HEK293 (cell line): ENCODE data around the gene F10.

Experiments
- CTCF ChIA-PET: fragments of 350-600 bp; formaldehyde crosslinking; extraction: SDS; loops from one replicate; lab custom pipeline; 2021; ENCODE audit warnings: antibody characterized with exemption; lab: Yijun Ruan, JAX
- POLR2A ChIA-PET: fragments of 300-600 bp; formaldehyde crosslinking; extraction: SDS; loops from one replicate; lab custom pipeline; 2020; ENCODE audit warnings: antibody characterized with exemption, inconsistent platforms; lab: Yijun Ruan, JAX
- H3K27ac ChIP-seq: fragments of 200-500 bp; sonication (Bioruptor generic); 2 replicates; pipeline ENCODE4 v1.5.1; 2014; ENCODE audit warnings: low read depth, low read length, control low read depth, inconsistent platforms; ENCODE audit errors: extremely low read depth
- H3K36me3 ChIP-seq, 2 experiments: fragments of 200-500 bp in 1 of 2; sonication (Bioruptor generic) in 1 of 2; 1 replicate in 1 of 2; 2 replicates in 1 of 2; pipeline ENCODE4 v1.5.1; 2014 to 2017; ENCODE audit warnings: inconsistent platforms in 2 of 2, low read length in 2 of 2; ENCODE audit not compliant: control insufficient read depth in 2 of 2, insufficient read depth in 1 of 2
- H3K4me1 ChIP-seq: fragments of 200-500 bp; sonication (Bioruptor generic); 2 replicates; pipeline ENCODE4 v1.5.1; 2014; ENCODE audit warnings: mild to moderate bottlenecking, low read length, inconsistent platforms; ENCODE audit not compliant: control insufficient read depth, insufficient read depth
- H3K4me3 ChIP-seq: 2 replicates; pipeline ENCODE4 v1.5.1; 2011; ENCODE audit warnings: low read depth, mild to moderate bottlenecking, control low read depth, low read length, moderate library complexity
- H3K9me3 ChIP-seq: fragments of 200-500 bp; sonication (Bioruptor generic); 2 replicates; pipeline ENCODE4 v1.5.1; 2014; ENCODE audit warnings: low read depth, low read length, inconsistent platforms; ENCODE audit not compliant: control insufficient read depth, insufficient read depth
- HOXD13 ChIP-seq: sonication (generic); formaldehyde crosslinking; IDR thresholded peaks from 2 replicates; pipeline ENCODE4 v1.8.0; 2022; ENCODE audit warnings: missing genetic modification reagents, borderline replicate concordance
- REPIN1 ChIP-seq: fragments of 450-650 bp; formaldehyde crosslinking; IDR thresholded peaks from 2 replicates; pipeline ENCODE4 v1.5.1; 2017; ENCODE audit warnings: missing biosample characterization, missing genetic modification characterization, low read depth
- ZFP3 ChIP-seq: fragments of 450-650 bp; formaldehyde crosslinking; IDR thresholded peaks from 2 replicates; pipeline ENCODE4 v1.5.1; 2016; ENCODE audit warnings: low read depth, missing biosample characterization, missing genetic modification characterization
- ZNF132 ChIP-seq: fragments of 450-650 bp; formaldehyde crosslinking; IDR thresholded peaks from 2 replicates; pipeline ENCODE4 v1.5.1; 2017; ENCODE audit warnings: missing biosample characterization, missing genetic modification characterization, borderline replicate concordance
- ZNF18 ChIP-seq: fragments of 450-650 bp; formaldehyde crosslinking; IDR thresholded peaks from 2 replicates; pipeline ENCODE4 v1.5.1; 2016; ENCODE audit warnings: missing biosample characterization, missing genetic modification characterization
- ZNF19 ChIP-seq: fragments of 450-650 bp; formaldehyde crosslinking; IDR thresholded peaks from 2 replicates; pipeline ENCODE4; 2016; ENCODE audit warnings: missing biosample characterization, missing genetic modification characterization, low read depth
- ZNF266 ChIP-seq: fragments of 450-650 bp; formaldehyde crosslinking; IDR thresholded peaks from 2 replicates; pipeline ENCODE4 v1.5.1; 2016; ENCODE audit warnings: missing biosample characterization, missing genetic modification characterization, low read depth
- ZNF274 ChIP-seq, 2 experiments: fragments of 200-500 bp in 1 of 2; fragments of 450-650 bp in 1 of 2; sonication (Bioruptor generic) in 1 of 2; formaldehyde crosslinking in 1 of 2; IDR thresholded peaks; 2 replicates each; pipeline versions ENCODE4 v1.5.1 to v1.6.1; 2014 to 2016; ENCODE audit warnings: borderline replicate concordance in 1 of 2, inconsistent platforms in 1 of 2, low read length in 1 of 2, missing biosample characterization in 1 of 2, missing genetic modification characterization in 1 of 2
- ZNF514 ChIP-seq: fragments of 450-650 bp; formaldehyde crosslinking; IDR thresholded peaks from 2 replicates; pipeline ENCODE4 v1.5.1; 2016; ENCODE audit warnings: missing biosample characterization, missing genetic modification characterization
- ZNF549 ChIP-seq: fragments of 450-650 bp; IDR thresholded peaks from 2 replicates; pipeline ENCODE4 v1.5.1; 2018; ENCODE audit warnings: missing biosample characterization, missing genetic modification characterization, mild to moderate bottlenecking, inconsistent platforms, moderate library complexity
- ZNF610 ChIP-seq: fragments of 450-650 bp; formaldehyde crosslinking; IDR thresholded peaks from 2 replicates; pipeline ENCODE4 v1.5.1; 2016; ENCODE audit warnings: missing biosample characterization, missing genetic modification characterization, borderline replicate concordance
- ZNF776 ChIP-seq: fragments of 450-650 bp; formaldehyde crosslinking; IDR thresholded peaks from 2 replicates; pipeline ENCODE4 v1.5.0; 2017; ENCODE audit warnings: missing biosample characterization, missing genetic modification characterization, borderline replicate concordance
- TF ChIP-seq, protein P1 (sequence below): fragments of 450-650 bp; formaldehyde crosslinking; IDR thresholded peaks from 2 replicates; pipeline ENCODE4 v1.5.1; 2016; ENCODE audit warnings: missing biosample characterization, missing genetic modification characterization, borderline replicate concordance
- TF ChIP-seq, protein P2 (sequence below): fragments of 450-650 bp; formaldehyde crosslinking; IDR thresholded peaks from 2 replicates; pipeline ENCODE4 v1.5.1; 2016; ENCODE audit warnings: missing biosample characterization, missing genetic modification characterization
- TF ChIP-seq, protein P3 (sequence below): fragments of 450-650 bp; formaldehyde crosslinking; conservative IDR thresholded peaks from 2 replicates; pipeline ENCODE4 v1.5.1; 2016; ENCODE audit warnings: low read depth, missing biosample characterization, missing genetic modification characterization

F10 gene

GRCh38 chr13:113091891-113092775 lies 30.5 kb upstream of the F10 start:
- H3K4me3 ChIP-seq, result no peak overlapping the region
- ChIA-PET CTCF (no interaction called here), POLR2A (no interaction called here)
- H3K27ac ChIP-seq, result no peak overlapping the region
- H3K36me3 ChIP-seq, result peaks cover 0 to 15% of the 10 kb centered on the region in 2 experiments; a peak in 1 of 3 replicates
- H3K4me1 ChIP-seq, result no peaks in the 10 kb centered on the region
- TF ChIP-seq ZNF266 (tag by site-specific recombination), result no peak
- no peak for TF ChIP-seq ZNF514 (tag by site-specific recombination)
- no peak for TF ChIP-seq REPIN1 (tag by site-specific recombination)
- TF ChIP-seq ZNF776, result no peak
- no peak for TF ChIP-seq ZNF274 (IDR thresholded peaks at IDR 0.05; ENCODE audit: low read length)
- TF ChIP-seq ZNF274 (tag by site-specific recombination; IDR thresholded peaks at IDR 0.05; ENCODE audit: borderline replicate concordance), result no peak
- no peak for TF ChIP-seq ZNF610 (tag by site-specific recombination)
- TF ChIP-seq, protein P1, sequence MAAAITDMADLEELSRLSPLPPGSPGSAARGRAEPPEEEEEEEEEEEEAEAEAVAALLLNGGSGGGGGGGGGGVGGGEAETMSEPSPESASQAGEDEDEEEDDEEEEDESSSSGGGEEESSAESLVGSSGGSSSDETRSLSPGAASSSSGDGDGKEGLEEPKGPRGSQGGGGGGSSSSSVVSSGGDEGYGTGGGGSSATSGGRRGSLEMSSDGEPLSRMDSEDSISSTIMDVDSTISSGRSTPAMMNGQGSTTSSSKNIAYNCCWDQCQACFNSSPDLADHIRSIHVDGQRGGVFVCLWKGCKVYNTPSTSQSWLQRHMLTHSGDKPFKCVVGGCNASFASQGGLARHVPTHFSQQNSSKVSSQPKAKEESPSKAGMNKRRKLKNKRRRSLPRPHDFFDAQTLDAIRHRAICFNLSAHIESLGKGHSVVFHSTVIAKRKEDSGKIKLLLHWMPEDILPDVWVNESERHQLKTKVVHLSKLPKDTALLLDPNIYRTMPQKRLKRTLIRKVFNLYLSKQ (tag by site-specific recombination), result no peak
- TF ChIP-seq ZNF19 (tag by site-specific recombination), result no peak
- no peak for TF ChIP-seq ZNF549 (tag by site-specific recombination)
- TF ChIP-seq ZFP3, result no peak
- no peak for TF ChIP-seq ZNF132 (tag by site-specific recombination)
- TF ChIP-seq, protein P2, sequence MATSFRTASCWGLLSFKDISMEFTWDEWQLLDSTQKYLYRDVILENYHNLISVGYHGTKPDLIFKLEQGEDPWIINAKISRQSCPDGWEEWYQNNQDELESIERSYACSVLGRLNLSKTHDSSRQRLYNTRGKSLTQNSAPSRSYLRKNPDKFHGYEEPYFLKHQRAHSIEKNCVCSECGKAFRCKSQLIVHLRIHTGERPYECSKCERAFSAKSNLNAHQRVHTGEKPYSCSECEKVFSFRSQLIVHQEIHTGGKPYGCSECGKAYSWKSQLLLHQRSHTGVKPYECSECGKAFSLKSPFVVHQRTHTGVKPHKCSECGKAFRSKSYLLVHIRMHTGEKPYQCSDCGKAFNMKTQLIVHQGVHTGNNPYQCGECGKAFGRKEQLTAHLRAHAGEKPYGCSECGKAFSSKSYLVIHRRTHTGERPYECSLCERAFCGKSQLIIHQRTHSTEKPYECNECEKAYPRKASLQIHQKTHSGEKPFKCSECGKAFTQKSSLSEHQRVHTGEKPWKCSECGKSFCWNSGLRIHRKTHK (tag by site-specific recombination), result no peak
- TF ChIP-seq ZNF18 (tag by site-specific recombination), result no peak
- no peak for TF ChIP-seq HOXD13 (CRISPR knock-in tag)
- TF ChIP-seq, protein P3, sequence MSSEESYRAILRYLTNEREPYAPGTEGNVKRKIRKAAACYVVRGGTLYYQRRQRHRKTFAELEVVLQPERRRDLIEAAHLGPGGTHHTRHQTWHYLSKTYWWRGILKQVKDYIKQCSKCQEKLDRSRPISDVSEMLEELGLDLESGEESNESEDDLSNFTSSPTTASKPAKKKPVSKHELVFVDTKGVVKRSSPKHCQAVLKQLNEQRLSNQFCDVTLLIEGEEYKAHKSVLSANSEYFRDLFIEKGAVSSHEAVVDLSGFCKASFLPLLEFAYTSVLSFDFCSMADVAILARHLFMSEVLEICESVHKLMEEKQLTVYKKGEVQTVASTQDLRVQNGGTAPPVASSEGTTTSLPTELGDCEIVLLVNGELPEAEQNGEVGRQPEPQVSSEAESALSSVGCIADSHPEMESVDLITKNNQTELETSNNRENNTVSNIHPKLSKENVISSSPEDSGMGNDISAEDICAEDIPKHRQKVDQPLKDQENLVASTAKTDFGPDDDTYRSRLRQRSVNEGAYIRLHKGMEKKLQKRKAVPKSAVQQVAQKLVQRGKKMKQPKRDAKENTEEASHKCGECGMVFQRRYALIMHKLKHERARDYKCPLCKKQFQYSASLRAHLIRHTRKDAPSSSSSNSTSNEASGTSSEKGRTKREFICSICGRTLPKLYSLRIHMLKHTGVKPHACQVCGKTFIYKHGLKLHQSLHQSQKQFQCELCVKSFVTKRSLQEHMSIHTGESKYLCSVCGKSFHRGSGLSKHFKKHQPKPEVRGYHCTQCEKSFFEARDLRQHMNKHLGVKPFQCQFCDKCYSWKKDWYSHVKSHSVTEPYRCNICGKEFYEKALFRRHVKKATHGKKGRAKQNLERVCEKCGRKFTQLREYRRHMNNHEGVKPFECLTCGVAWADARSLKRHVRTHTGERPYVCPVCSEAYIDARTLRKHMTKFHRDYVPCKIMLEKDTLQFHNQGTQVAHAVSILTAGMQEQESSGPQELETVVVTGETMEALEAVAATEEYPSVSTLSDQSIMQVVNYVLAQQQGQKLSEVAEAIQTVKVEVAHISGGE (tag by site-specific recombination), result no peak
- H3K9me3 ChIP-seq, result no peaks in the 10 kb centered on the region
